Neutrophil (primary cell): ENCODE results near the gene IQGAP2.

Experiments
- H3K27ac ChIP-seq: fragments of 200-600 bp; sonication (generic); 2 replicates; pipeline ENCODE4 v1.5.1; 2016; ENCODE audit warnings: mild to moderate bottlenecking, moderate library complexity
- H3K27me3 ChIP-seq: fragments of 200-600 bp; sonication (generic); 2 replicates; pipeline ENCODE4 v1.6.0; 2016; ENCODE audit warnings: mild to moderate bottlenecking
- H3K36me3 ChIP-seq: fragments of 200-600 bp; sonication (generic); 2 replicates; pipeline ENCODE4 v1.5.1; 2017
- H3K4me1 ChIP-seq, 2 experiments: fragments of 200-600 bp in 1 of 2; sonication (generic) in 1 of 2; 1 replicate in 1 of 2; 2 replicates in 1 of 2; pipeline versions ENCODE4 v1.5.1 to v1.6.1; 2013 to 2016; ENCODE audit warnings: low read depth in 1 of 2, low read length in 1 of 2, mild to moderate bottlenecking in 1 of 2, moderate library complexity in 1 of 2; ENCODE audit not compliant: control insufficient read depth in 1 of 2, insufficient read depth in 1 of 2
- H3K4me3 ChIP-seq, 2 experiments: fragments of 200-600 bp in 1 of 2; sonication (generic) in 1 of 2; 1 replicate in 1 of 2; 2 replicates in 1 of 2; pipeline ENCODE4 v1.5.1; 2013 to 2016; ENCODE audit warnings: low read depth in 1 of 2, low read length in 1 of 2, mild to moderate bottlenecking in 1 of 2, moderate library complexity in 1 of 2
- H3K9me3 ChIP-seq: fragments of 200-600 bp; sonication (generic); 2 replicates; pipeline ENCODE4 v1.5.1; 2016
- CTCF ChIP-seq: fragments of 200-600 bp; sonication (generic); IDR thresholded peaks from 2 replicates; pipeline ENCODE4 v1.5.1; 2016; ENCODE audit warnings: antibody characterized with exemption

IQGAP2 gene

DNA sequence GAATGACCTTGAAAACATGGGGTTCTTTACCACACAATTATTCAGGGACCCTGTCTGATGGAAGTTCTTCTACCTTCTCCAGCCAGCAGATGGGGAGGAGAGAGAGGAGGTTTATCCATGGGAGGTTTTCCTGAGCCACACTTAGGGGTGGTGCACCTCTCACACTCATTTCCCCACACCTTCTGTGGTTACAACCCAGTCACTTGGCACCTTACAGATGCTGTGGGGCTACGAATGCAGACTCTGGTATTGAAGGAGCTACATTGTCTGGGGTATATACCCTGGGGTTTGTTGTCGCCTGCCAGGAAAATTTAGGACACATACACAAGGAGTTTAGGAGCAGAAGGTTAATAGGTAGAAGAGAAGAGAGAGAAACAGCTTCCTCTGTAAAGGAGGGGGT lies 152.6 kb downstream of the IQGAP2 start:
- Histone ChIP-seq H3K4me1 (no peaks in the 10 kb centered on the region), H3K4me3 (no peak overlapping the region), H3K36me3 (no peaks in the 10 kb centered on the region), H3K27me3 (no peaks in the 10 kb centered on the region), H3K9me3 (no peaks in the 10 kb centered on the region), H3K27ac (no peak overlapping the region)
- TF ChIP-seq CTCF, result no peak

DNA sequence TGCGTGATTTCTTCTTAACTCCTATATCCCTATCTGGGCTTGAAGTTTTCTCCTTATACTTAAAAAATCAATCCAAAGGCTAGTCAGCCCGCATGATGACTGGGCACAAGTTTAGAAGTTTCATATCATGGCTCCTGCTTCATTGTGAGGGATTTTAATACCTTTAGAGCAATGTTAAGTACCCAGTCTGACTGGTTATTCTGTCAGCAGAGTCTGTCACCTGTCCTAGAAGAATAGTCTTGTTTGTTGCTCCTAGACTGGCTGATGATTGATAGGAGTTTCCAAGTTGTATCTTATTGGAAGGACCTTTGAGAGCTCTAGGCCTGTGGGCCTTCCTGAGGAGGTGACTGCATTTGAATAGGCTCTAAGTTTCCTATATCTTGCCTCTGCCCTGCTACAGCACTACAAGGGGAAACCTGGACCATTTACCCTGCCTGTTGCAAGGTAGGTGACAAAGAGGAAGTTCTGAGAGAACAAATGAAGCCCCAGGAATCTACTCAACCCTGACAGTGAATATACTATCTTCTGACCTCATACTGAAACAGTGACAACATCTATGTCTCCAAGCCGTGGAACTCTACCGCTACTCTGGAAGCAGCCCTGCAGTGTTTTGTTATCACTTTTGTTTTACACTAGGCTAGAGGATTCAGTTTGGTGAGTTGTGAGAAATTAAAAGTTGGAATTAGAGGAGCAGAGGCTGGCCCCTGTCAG lies 153.6 kb downstream of the IQGAP2 start:
- Histone ChIP-seq H3K4me3 (no peak overlapping the region), H3K36me3 (no peaks in the 10 kb centered on the region), H3K27ac (peak overlapping the region; percentile 30), H3K27me3 (no peaks in the 10 kb centered on the region), H3K9me3 (no peaks in the 10 kb centered on the region), H3K4me1 (no peaks in the 10 kb centered on the region)
- no peak for TF ChIP-seq CTCF

DNA sequence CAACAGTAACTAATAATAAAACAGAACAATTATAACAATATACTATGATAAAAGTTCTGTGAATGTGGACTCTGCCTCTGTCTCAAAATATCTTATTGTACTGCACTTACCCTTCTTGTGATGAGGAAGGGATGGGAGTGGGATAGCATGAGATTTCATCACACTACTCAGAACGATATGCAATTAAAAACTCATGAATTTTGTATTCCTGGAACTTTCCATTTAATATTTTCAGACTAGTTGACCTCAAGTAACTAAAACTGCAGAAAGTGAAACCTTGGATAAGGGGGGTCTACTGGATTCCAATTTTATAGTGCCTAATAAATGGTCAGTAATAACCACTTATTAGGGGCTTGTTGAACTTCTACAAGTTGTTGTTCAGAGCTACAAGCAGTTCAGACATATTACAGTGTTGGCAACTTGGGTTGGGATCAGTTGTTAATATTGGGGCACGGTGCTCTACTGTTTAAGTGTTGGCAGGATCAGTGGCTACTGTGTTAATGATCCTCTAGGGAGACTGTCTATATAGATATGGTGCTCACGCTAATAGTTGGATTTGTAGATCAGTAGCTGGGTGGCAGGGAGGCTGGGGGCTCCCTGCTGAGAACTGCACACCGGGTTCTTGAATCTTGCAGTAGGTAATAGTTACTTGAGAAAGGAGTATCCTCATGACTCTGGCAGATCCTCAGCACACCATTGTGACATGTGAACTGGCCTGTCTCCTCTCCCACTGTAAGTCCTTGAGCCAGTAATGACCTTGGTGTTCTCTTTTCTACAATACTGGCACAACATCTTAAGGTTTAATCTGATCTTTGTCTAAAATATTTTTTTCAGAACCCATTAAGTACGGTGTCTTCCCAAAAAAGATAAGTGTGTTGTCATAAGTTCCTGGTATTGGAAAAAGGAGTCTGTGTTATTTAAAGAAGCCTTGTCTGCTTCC lies 158.1 kb downstream of the IQGAP2 start:
- H3K9me3 ChIP-seq, result no peaks in the 10 kb centered on the region
- TF ChIP-seq CTCF, result no peak
- peaks cover 9% of the 10 kb centered on the region for H3K36me3 ChIP-seq
- no peak overlapping the region for H3K27ac ChIP-seq
- H3K4me1 ChIP-seq, result peaks cover 12 to 19% of the 10 kb centered on the region in 2 experiments
- H3K4me3 ChIP-seq, result no peak overlapping the region
- H3K27me3 ChIP-seq, result no peaks in the 10 kb centered on the region

- no peak for TF ChIP-seq CTCF
- Histone ChIP-seq H3K27ac (no peak overlapping the region), H3K4me3 (no peak overlapping the region), H3K36me3 (peaks cover 9% of the 10 kb centered on the region), H3K4me1 (peaks cover 12 to 19% of the 10 kb centered on the region in 2 experiments), H3K9me3 (no peaks in the 10 kb centered on the region), H3K27me3 (no peaks in the 10 kb centered on the region)
Measured at GRCh38 chr5:76561959-76562358, 158.9 kb downstream of the IQGAP2 start.

GRCh38 chr5:76565009-76565408 lies 161.9 kb downstream of the IQGAP2 start:
- no peak for TF ChIP-seq CTCF
- Histone ChIP-seq H3K36me3 (peaks cover 9% of the 10 kb centered on the region), H3K27me3 (no peaks in the 10 kb centered on the region), H3K27ac (peak overlapping the region; percentile 65), H3K4me3 (peak overlapping the region; percentile 10), H3K9me3 (no peaks in the 10 kb centered on the region), H3K4me1 (peaks cover 18 to 34% of the 10 kb centered on the region in 2 experiments)
